ENCODE measurements around the gene FOXL2. TPM values are rescaled to one million over a fixed set of nuclear protein-coding genes. Genes with fewer than 3 reads are reported as not detected.
A peak's percentile ranks its signal among the peaks of the same experiment; 100 is the strongest.

FOXL2 gene
- total RNA-seq, 4 donors from 2014 or later, result not detected

- TF ChIP-seq POLR2A (IDR thresholded peaks at IDR 0.05), result no peak
- ATAC-seq, result no peak
- Histone ChIP-seq H3K4me3 (peak overlapping the region in 3 of 4 donors; percentile 24 to 48 (median 26)), H3K4me1 (peaks cover 9 to 18% of the 10 kb centered on the region in 2 donors), H3K27me3 (peaks cover 96 to 98% (median 97%) of the 10 kb centered on the region in 3 donors), H3K36me3 (no peaks in the 10 kb centered on the region), H3K27ac (no peak overlapping the region), H3K9me3 (no peaks in the 10 kb centered on the region)
- DNase-seq, result no peak
- in situ Hi-C loops (cut with MboI; ENCODE audit: low sequenced_read_pairs in 4 of 4), result loop anchor here in 3 of 4 donors (25.0 kb wide), 2 partner anchors 368 to 393 kb away; partner anchors contain the start of gene MRPS22 (in 2 of the 3)
- intact Hi-C loops (cut with DNase I; ENCODE audit: low total_unique reads), result no loop called here
These were observed 2.3 kb downstream of the FOXL2 start for GRCh38 chr3:138944654-138944928.

DNA sequence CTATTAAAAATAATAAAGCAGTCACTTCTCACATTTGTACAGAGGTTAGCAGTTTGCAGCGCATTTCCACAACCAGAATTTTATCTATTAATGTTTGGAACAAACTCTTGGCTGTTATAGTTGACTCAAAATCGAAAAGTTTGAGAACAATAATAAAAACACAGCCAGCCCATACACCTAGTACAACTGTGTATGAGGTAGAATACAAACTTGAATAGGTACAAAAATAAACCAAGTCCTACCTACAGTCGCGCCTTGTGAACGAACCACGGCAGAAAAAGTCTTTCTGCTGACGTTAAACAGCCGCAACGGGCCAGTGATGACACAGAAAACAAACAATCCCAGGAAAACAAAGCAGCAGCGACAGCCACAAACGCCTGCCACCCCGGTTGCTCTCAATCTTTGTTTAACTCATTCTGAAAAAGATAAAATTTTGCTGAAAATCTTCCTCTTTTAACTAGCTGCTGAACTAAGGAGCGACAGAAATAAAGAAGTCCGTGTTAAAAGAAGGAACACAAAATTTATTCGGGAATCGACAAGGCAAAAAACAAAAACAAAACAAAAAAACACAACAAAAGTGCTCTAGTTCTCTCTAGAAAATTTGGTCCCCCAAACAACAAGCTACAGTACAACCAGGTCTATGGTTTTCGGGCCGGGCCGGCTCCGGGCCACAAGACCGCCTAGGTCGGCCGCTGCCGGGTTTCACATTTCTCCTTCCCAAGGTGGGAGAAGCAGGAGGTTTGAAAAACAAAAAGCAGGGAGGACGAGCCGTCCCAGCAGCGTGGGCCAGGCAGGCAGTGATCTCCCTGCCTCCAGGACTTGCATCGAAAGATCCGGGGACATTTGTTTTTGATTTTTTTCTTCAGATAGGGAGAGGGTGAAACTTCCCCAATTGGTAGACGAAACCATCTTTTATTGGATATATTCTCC lies 2.9 kb downstream of the FOXL2 start:
- no peaks in the 10 kb centered on the region for H3K9me3 ChIP-seq
- no peaks in the 10 kb centered on the region for H3K36me3 ChIP-seq
- no peak for ATAC-seq
- H3K4me1 ChIP-seq, result peaks cover 13 to 24% of the 10 kb centered on the region in 2 donors
- peaks cover 96 to 98% (median 97%) of the 10 kb centered on the region in 3 donors for H3K27me3 ChIP-seq
- intact Hi-C loops (cut with DNase I; ENCODE audit: low total_unique reads), result no loop called here
- no peak for DNase-seq
- in situ Hi-C loops (cut with MboI; ENCODE audit: low sequenced_read_pairs in 4 of 4), result loop anchor here in 3 of 4 donors (25.0 kb wide), 2 partner anchors 368 to 393 kb away; partner anchors contain the start of gene MRPS22 (in 2 of the 3)
- TF ChIP-seq, protein P1, sequence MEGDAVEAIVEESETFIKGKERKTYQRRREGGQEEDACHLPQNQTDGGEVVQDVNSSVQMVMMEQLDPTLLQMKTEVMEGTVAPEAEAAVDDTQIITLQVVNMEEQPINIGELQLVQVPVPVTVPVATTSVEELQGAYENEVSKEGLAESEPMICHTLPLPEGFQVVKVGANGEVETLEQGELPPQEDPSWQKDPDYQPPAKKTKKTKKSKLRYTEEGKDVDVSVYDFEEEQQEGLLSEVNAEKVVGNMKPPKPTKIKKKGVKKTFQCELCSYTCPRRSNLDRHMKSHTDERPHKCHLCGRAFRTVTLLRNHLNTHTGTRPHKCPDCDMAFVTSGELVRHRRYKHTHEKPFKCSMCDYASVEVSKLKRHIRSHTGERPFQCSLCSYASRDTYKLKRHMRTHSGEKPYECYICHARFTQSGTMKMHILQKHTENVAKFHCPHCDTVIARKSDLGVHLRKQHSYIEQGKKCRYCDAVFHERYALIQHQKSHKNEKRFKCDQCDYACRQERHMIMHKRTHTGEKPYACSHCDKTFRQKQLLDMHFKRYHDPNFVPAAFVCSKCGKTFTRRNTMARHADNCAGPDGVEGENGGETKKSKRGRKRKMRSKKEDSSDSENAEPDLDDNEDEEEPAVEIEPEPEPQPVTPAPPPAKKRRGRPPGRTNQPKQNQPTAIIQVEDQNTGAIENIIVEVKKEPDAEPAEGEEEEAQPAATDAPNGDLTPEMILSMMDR (IDR thresholded peaks at IDR 0.05 in 4 of 5, conservative IDR thresholded peaks at IDR 0.05 in 1 of 5), result no peak
- no peak for TF ChIP-seq POLR2A (IDR thresholded peaks at IDR 0.05)
- H3K27ac ChIP-seq, result no peak overlapping the region
- H3K4me3 ChIP-seq, result peak overlapping the region in 1 of 4 donors; percentile 48

DNA sequence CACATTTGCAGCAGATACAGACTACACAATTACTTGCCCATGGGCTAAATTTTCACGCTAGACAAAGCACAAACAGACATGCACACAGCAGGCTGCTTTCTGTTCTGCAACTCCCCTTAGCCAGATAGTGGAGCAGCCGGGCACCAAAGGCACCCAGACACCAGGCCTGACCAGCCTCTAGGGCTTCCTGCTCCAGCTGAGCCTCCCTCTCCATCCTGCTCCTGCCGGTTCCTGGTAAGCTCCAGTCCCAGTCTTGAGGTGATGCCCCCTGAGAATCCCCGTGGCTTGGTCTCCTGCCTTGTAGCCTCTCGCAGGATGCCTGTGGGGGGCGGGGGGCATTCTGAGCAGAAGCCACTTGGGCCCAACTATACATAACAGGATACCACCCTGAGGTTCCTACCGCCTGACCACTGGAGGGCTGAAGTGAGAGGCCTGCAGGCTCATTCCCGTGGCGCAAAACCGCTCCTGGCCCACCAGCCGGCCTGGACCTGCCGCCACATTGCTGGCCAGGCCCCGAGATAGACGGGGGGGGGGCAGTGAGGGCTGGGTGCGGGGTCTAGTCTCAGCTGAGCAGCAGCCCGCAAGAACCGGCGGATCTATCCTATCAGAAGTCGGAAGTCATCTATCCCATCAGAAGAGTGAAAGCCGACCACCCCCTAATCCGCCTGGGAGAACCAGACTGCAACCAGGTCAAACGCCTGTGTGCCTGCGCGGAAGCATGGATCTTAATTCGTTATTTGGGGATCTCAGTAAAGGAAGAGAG lies 3.9 kb downstream of the FOXL2 start:
- no peaks in the 10 kb centered on the region for H3K9me3 ChIP-seq
- TF ChIP-seq, protein P1 (IDR thresholded peaks at IDR 0.05 in 4 of 5, conservative IDR thresholded peaks at IDR 0.05 in 1 of 5), result no peak
- no peak for TF ChIP-seq POLR2A (IDR thresholded peaks at IDR 0.05)
- DNase-seq (no peak), ATAC-seq (no peak)
- peaks cover 20 to 33% of the 10 kb centered on the region in 2 donors for H3K4me1 ChIP-seq
- intact Hi-C loops (cut with DNase I; ENCODE audit: low total_unique reads) (no loop called here), in situ Hi-C loops (cut with MboI; ENCODE audit: low sequenced_read_pairs in 4 of 4) (loop anchor here in 3 of 4 donors (25.0 kb wide), 2 partner anchors 369 to 394 kb away; partner anchors contain the start of gene MRPS22 (in 2 of the 3))
- H3K27me3 ChIP-seq, result peaks cover 97 to 98% (median 97%) of the 10 kb centered on the region in 3 donors
- H3K36me3 ChIP-seq, result no peaks in the 10 kb centered on the region
- no peak overlapping the region for H3K4me3 ChIP-seq
- H3K27ac ChIP-seq, result no peak overlapping the region

GRCh38 chr3:138942271-138942670 lies 4.7 kb downstream of the FOXL2 start:
- H3K4me1 ChIP-seq, result peaks cover 23 to 37% of the 10 kb centered on the region in 2 donors
- no peaks in the 10 kb centered on the region for H3K36me3 ChIP-seq
- H3K27me3 ChIP-seq, result peaks cover 97% of the 10 kb centered on the region in 3 donors
- intact Hi-C loops (cut with DNase I; ENCODE audit: low total_unique reads), result no loop called here
- no peak overlapping the region for H3K27ac ChIP-seq
- no peaks in the 10 kb centered on the region for H3K9me3 ChIP-seq
- TF ChIP-seq, protein P1 (IDR thresholded peaks at IDR 0.05 in 4 of 5, conservative IDR thresholded peaks at IDR 0.05 in 1 of 5), result no peak
- H3K4me3 ChIP-seq, result no peak overlapping the region
- in situ Hi-C loops (cut with MboI; ENCODE audit: low sequenced_read_pairs in 4 of 4), result loop anchor here in 3 of 4 donors (25.0 kb wide), 2 partner anchors 370 to 395 kb away; partner anchors contain the start of gene MRPS22 (in 2 of the 3)
- DNase-seq (no peak), ATAC-seq (no peak)

Measured in gastrocnemius medialis (tissue), 4 donors.